ENCODE results near the gene XRCC2. TPM values are rescaled to one million over a fixed set of nuclear protein-coding genes. Genes with fewer than 3 reads are reported as not detected.

Gene XRCC2
- total and polyA plus RNA-seq, 2 of the 8 experiments (the other 6 are each of a cell fraction or from before 2014, with no cell fraction given) = 14.6 to 34.0 TPM

DNA sequence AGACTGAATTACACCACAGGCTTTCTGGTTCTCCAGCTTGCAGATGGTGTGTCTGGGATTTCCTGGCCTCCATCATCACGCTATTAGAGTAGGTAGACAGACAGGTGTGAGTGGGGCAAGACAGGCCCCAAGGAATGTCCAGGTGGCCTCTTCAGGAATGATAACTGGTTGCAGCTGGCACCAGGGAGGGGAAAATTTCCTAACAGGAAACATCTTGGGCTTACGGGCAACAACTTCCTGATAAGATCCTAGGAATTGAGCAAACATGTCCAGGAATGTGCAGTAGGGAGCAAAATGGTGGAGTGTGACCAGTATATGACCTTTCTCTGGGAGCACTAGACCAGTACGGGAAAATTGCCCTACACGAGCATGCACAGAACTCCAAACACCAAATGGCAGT, 11.3 kb downstream of the XRCC2 start:
- no peak overlapping the region for H2BK15ac ChIP-seq (ENCODE audit: low read length)
- no peak overlapping the region for H2AFZ ChIP-seq (ENCODE audit: low read length)
- no peaks in the 10 kb centered on the region for H3K27me3 ChIP-seq (replicated peaks in 1 of 4; ENCODE audit: control insufficient read depth in 3 of 4, extremely low read depth in 1 of 4, insufficient read depth in 3 of 4, low read length in 3 of 4)
- CTCF ChIA-PET (ENCODE audit: partially characterized antibody) = interaction anchor here (1.1 kb wide), 1 partner anchor 26 kb away, joined by 3 read pairs; no protein-coding TSS in a partner anchor
- H3K79me1 ChIP-seq (ENCODE audit: low read depth, low read length) = peaks cover 5% of the 10 kb centered on the region
- H3K23ac ChIP-seq (ENCODE audit: insufficient read length) = no peak overlapping the region
- no peak overlapping the region for H3K4me3 ChIP-seq (ENCODE audit: extremely low read depth in 1 of 4, insufficient read depth in 2 of 4, low read depth in 3 of 4, low read length in 4 of 4)
- H4K91ac ChIP-seq (replicated peaks; ENCODE audit: insufficient read length, low read length) = no peak overlapping the region
- no peak overlapping the region for H3K18ac ChIP-seq (ENCODE audit: extremely low read depth, low read length)
- H3K36me3 ChIP-seq (ENCODE audit: control insufficient read depth in 2 of 4, insufficient read depth in 4 of 4, low read length in 3 of 4) = peaks cover 2 to 32% (median 18%) of the 10 kb centered on the region in 4 experiments; a peak in 5 of 8 replicates
- peaks cover 13 to 21% of the 10 kb centered on the region in 2 experiments for H4K20me1 ChIP-seq (replicated peaks in 1 of 2; ENCODE audit: control insufficient read depth in 1 of 2, insufficient read depth in 2 of 2, low read length in 2 of 2)
- H3K9ac ChIP-seq (replicated peaks in 1 of 4; ENCODE audit: extremely low read depth in 1 of 4, low read depth in 3 of 4, low read length in 3 of 4) = no peak overlapping the region
- H3K4ac ChIP-seq (replicated peaks; ENCODE audit: insufficient read length, low read depth, low read length) = no peak overlapping the region
- no peaks in the 10 kb centered on the region for H3K4me1 ChIP-seq (replicated peaks in 1 of 4; ENCODE audit: control insufficient read depth in 3 of 4, insufficient read depth in 4 of 4, low read length in 3 of 4)
- H4K8ac ChIP-seq (ENCODE audit: extremely low read depth, insufficient read depth, low read length) = no peak overlapping the region
- POLR2A ChIA-PET (ENCODE audit: partially characterized antibody) = interaction anchor here (1.6 kb wide), 1 partner anchor 14 kb away, joined by 7 read pairs; no protein-coding TSS in a partner anchor
- no peak overlapping the region for H4K5ac ChIP-seq (ENCODE audit: insufficient read length, low read depth, low read length)
- H2BK12ac ChIP-seq (ENCODE audit: low read depth, low read length) = no peak overlapping the region
- H3K79me2 ChIP-seq (ENCODE audit: control insufficient read depth in 1 of 2, insufficient read depth in 2 of 2, low read length in 2 of 2) = peaks cover 15 to 93% of the 10 kb centered on the region in 2 experiments
- H2BK120ac ChIP-seq (replicated peaks; ENCODE audit: low read depth, low read length) = no peak overlapping the region
- H3K23me2 ChIP-seq (ENCODE audit: low read depth, low read length) = no peaks in the 10 kb centered on the region
- no peak overlapping the region for H2BK5ac ChIP-seq (ENCODE audit: low read depth, low read length)
- no peak overlapping the region for H3K27ac ChIP-seq (ENCODE audit: low read depth, low read length)
- no peak overlapping the region for H3K14ac ChIP-seq (ENCODE audit: insufficient read length)
- H2AK5ac ChIP-seq (ENCODE audit: low read depth, low read length) = no peak overlapping the region
- WGBS, 2 experiments (ENCODE audit: extremely low coverage in 1 of 2, insufficient coverage in 1 of 2, insufficient read length in 1 of 2, insufficient replicate concordance in 2 of 2, low coverage in 1 of 2, low lambda C conversion rate in 2 of 2, missing lambda C conversion rate in 1 of 2) = 74% methylated on average over 4 of the region's 4 CpGs; no CpG with 5 or more reads in 1 of the 2 experiments
- no peak for DNase-seq (ENCODE audit: low read depth in 1 of 2, low spot score in 2 of 2)
- no peak for FAIRE-seq
- no peak overlapping the region for H3K4me2 ChIP-seq (ENCODE audit: insufficient read depth in 1 of 2, low read depth in 2 of 2, low read length in 2 of 2)
- H2BK20ac ChIP-seq (ENCODE audit: low read length) = no peak overlapping the region
- H3K9me3 ChIP-seq (ENCODE audit: insufficient read depth in 2 of 2, low read depth in 1 of 2, low read length in 1 of 2) = no peaks in the 10 kb centered on the region
- TF ChIP-seq SRF (IDR thresholded peaks at IDR 0.05; ENCODE audit: low read depth, low read length) (no peak), RNF2 (IDR thresholded peaks at IDR 0.05; ENCODE audit: borderline replicate concordance, low read depth, low read length, missing control alignments, poor library complexity, severe bottlenecking) (no peak), NRF1 (IDR thresholded peaks at IDR 0.05; ENCODE audit: low read depth, low read length) (no peak), CREB1 (IDR thresholded peaks at IDR 0.05) (no peak), POU5F1 (IDR thresholded peaks at IDR 0.05; ENCODE audit: low read depth, low read length) (no peak)
- H3K56ac ChIP-seq (replicated peaks; ENCODE audit: insufficient read length, low read depth, low read length) = no peak overlapping the region

Measured in H1 (cell line).